ENCODE data around the gene MYOCD.

- TF ChIP-seq POLR2A (IDR thresholded peaks at IDR 0.05): no peak
- TF ChIP-seq, protein P1, sequence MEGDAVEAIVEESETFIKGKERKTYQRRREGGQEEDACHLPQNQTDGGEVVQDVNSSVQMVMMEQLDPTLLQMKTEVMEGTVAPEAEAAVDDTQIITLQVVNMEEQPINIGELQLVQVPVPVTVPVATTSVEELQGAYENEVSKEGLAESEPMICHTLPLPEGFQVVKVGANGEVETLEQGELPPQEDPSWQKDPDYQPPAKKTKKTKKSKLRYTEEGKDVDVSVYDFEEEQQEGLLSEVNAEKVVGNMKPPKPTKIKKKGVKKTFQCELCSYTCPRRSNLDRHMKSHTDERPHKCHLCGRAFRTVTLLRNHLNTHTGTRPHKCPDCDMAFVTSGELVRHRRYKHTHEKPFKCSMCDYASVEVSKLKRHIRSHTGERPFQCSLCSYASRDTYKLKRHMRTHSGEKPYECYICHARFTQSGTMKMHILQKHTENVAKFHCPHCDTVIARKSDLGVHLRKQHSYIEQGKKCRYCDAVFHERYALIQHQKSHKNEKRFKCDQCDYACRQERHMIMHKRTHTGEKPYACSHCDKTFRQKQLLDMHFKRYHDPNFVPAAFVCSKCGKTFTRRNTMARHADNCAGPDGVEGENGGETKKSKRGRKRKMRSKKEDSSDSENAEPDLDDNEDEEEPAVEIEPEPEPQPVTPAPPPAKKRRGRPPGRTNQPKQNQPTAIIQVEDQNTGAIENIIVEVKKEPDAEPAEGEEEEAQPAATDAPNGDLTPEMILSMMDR (IDR thresholded peaks at IDR 0.05): no peak
- no peak for TF ChIP-seq EP300 (IDR thresholded peaks at IDR 0.05)
These were observed 17.2 kb upstream of the MYOCD start for GRCh38 chr17:12648498-12648897.

Measured in ovary (tissue), 3 donors.